ENCODE results near the gene NMBR.

GRCh38 chr6:142074516-142074915 is 72.4 kb downstream of the NMBR start:
- no peak for TF ChIP-seq POLR2A (IDR thresholded peaks at IDR 0.05)
- no peak for TF ChIP-seq POLR2AphosphoS5 (IDR thresholded peaks at IDR 0.05)
- TF ChIP-seq CTCF (IDR thresholded peaks at IDR 0.05), result no peak
